HepG2 (cell line): ENCODE measurements around the gene KRTAP5-11. TPM values are rescaled to one million over a fixed set of nuclear protein-coding genes. Genes with fewer than 3 reads are reported as not detected.
A peak's percentile ranks its signal among the peaks of the same experiment; 100 is the strongest.
"Not testable (repeated sequence)": the region's sequence is repeated elsewhere in the genome, so short reads cannot be mapped to it uniquely, and the experiment has no call there.

Experiments used
- AKAP8 ChIP-seq: sonication (generic); formaldehyde crosslinking; IDR thresholded peaks from 2 replicates; pipeline ENCODE4 v1.5.1; 2020; ENCODE audit warnings: mild to moderate bottlenecking, missing genetic modification reagents
- CREB1 ChIP-seq, 2 experiments: fragments of 450-650 bp in 1 of 2; IDR thresholded peaks; 2 replicates each; pipeline ENCODE4 v1.6.1; 2016 to 2017; ENCODE audit warnings: control low read depth in 1 of 2, mild to moderate bottlenecking in 1 of 2, missing compliant biosample characterization in 1 of 2, missing genetic modification characterization in 1 of 2
- IRF2 ChIP-seq: IDR thresholded peaks from 2 replicates; pipeline ENCODE4 v1.6.1; 2018; ENCODE audit warnings: missing genetic modification reagents, missing compliant biosample characterization
- MIXL1 ChIP-seq: IDR thresholded peaks from 2 replicates; pipeline ENCODE4 v1.6.1; 2016
- PITX1 ChIP-seq: sonication (generic); formaldehyde crosslinking; IDR thresholded peaks from 2 replicates; pipeline ENCODE4 v1.5.1; 2020; ENCODE audit warnings: mild to moderate bottlenecking, missing genetic modification reagents
- SOX13 ChIP-seq, 3 experiments: fragments of 450-650 bp in 1 of 3; sonication (generic) in 1 of 3; formaldehyde crosslinking in 1 of 3; IDR thresholded peaks in 2 of 3; conservative IDR thresholded peaks in 1 of 3; 2 replicates each; pipeline versions ENCODE4 v1.5.0 to v1.6.1; 2016 to 2020; ENCODE audit warnings: antibody characterized with exemption in 1 of 3, mild to moderate bottlenecking in 1 of 3, missing compliant biosample characterization in 1 of 3, missing genetic modification reagents in 1 of 3, moderate library complexity in 1 of 3
- SOX6 ChIP-seq, 2 experiments: fragments of 450-650 bp in 1 of 2; sonication (generic) in 1 of 2; formaldehyde crosslinking in 1 of 2; IDR thresholded peaks; 2 replicates each; pipeline versions ENCODE4 v1.4.0 to v1.6.1; 2017 to 2020; ENCODE audit warnings: antibody characterized with exemption in 1 of 2, mild to moderate bottlenecking in 1 of 2, missing genetic modification reagents in 1 of 2
- TAF1 ChIP-seq: sonication (generic); formaldehyde crosslinking; IDR thresholded peaks from 2 replicates; pipeline ENCODE4 v1.4.0; 2020; ENCODE audit warnings: missing genetic modification reagents
- ZMYM4 ChIP-seq: sonication (generic); formaldehyde crosslinking; IDR thresholded peaks from 2 replicates; pipeline ENCODE4 v1.8.1; 2023; ENCODE audit warnings: mild to moderate bottlenecking, missing genetic modification reagents
- ZNF543 ChIP-seq: sonication (generic); formaldehyde crosslinking; IDR thresholded peaks from 2 replicates; pipeline ENCODE4 v1.4.0; 2020; ENCODE audit warnings: mild to moderate bottlenecking, missing genetic modification reagents
- polyA plus RNA-seq, 8 experiments: library from polyadenylated mRNA; depleted of rRNA in 3 of 8; stranded (reverse) in 7 of 8; unstranded in 1 of 8; fragments of >200 nt; fragmentation: Illumina TruSeq in 4 of 8; extraction: Trizol in 4 of 8; gene quantifications; 2 replicates each; pipeline versions ENCODE4 v1.2.1 to v1.2.3, GENCODE V29; 2011 to 2016; ENCODE audit warnings: low read depth in 4 of 8, missing spikeins in 1 of 8, mixed read lengths in 1 of 8; ENCODE audit not compliant: insufficient read depth in 1 of 8
- total RNA-seq, 5 experiments: library from RNA; depleted of rRNA; stranded (reverse); fragments of >200 nt; fragmentation: Illumina TruSeq; extraction: Trizol; gene quantifications; 2 replicates each; pipeline ENCODE4 v1.2.3, GENCODE V29; 2016; ENCODE audit warnings: low read depth in 1 of 5
- TF ChIP-seq, protein P1 (sequence below): sonication (generic); formaldehyde crosslinking; conservative IDR thresholded peaks from 2 replicates; pipeline ENCODE4 v1.4.0; 2020; ENCODE audit warnings: mild to moderate bottlenecking, missing genetic modification reagents, moderate library complexity
- TF ChIP-seq, protein P2 (sequence below): sonication (generic); formaldehyde crosslinking; IDR thresholded peaks from 2 replicates; pipeline ENCODE4 v1.4.0; 2020; ENCODE audit warnings: mild to moderate bottlenecking, low read depth, missing genetic modification reagents
- TF ChIP-seq, protein P3 (sequence below), 2 experiments: sonication (generic) in 1 of 2; formaldehyde crosslinking in 1 of 2; IDR thresholded peaks; 2 replicates each; pipeline versions ENCODE4 v1.4.0 to v1.6.1; 2016 to 2020; ENCODE audit warnings: borderline replicate concordance in 1 of 2, low read depth in 1 of 2, mild to moderate bottlenecking in 1 of 2, missing genetic modification reagents in 1 of 2
- TF ChIP-seq, protein P4 (sequence below): IDR thresholded peaks from 2 replicates; pipeline ENCODE4 v1.6.1; 2016; ENCODE audit warnings: mild to moderate bottlenecking

The KRTAP5-11 gene
- total and polyA plus RNA-seq, 2 of the 13 experiments (the other 11 are each of a cell fraction or from before 2014, with no cell fraction given), result not detected

DNA sequence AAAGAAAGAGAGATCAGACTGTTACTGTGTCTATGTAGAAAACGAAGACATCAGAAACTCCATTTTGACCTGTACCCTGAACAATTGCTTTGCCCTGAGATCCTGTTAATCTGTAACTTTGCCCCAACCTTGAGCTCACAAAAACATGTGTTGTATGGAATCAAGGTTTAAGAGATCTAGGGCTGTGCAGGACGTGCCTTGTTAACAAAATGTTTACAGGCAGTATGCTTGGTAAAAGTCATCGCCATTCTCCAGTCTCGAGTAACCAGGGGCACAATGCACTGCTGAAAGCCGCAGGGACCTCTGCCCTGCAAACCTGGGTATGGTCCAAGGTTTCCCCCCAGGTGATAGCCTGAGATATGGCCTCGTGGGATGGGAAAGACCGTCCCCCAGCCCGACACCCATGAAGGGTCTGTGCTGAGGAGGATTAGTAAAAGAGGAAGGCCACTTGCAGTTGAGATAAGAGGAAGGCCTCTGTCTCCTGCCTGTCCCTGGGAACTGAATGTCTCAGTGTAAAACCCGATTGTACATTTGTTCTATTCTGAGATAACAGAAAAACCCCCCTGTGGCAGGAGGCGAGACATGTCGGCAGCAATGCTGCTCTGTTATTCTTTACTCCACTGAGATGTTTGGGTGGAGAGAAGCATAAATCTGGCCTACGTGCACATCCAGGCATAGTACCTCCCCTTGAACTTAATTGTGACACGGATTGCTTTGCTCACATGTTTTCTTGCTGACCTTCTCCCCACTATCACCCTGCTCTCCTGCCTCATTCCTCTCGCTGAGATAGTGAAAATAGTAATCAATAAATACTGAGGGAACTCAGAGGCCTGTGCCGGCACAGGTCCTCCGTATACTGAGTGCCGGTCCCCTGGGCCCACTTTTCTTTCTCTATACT, 47.7 kb downstream of the KRTAP5-11 start (continued):
- TF ChIP-seq, protein P1, sequence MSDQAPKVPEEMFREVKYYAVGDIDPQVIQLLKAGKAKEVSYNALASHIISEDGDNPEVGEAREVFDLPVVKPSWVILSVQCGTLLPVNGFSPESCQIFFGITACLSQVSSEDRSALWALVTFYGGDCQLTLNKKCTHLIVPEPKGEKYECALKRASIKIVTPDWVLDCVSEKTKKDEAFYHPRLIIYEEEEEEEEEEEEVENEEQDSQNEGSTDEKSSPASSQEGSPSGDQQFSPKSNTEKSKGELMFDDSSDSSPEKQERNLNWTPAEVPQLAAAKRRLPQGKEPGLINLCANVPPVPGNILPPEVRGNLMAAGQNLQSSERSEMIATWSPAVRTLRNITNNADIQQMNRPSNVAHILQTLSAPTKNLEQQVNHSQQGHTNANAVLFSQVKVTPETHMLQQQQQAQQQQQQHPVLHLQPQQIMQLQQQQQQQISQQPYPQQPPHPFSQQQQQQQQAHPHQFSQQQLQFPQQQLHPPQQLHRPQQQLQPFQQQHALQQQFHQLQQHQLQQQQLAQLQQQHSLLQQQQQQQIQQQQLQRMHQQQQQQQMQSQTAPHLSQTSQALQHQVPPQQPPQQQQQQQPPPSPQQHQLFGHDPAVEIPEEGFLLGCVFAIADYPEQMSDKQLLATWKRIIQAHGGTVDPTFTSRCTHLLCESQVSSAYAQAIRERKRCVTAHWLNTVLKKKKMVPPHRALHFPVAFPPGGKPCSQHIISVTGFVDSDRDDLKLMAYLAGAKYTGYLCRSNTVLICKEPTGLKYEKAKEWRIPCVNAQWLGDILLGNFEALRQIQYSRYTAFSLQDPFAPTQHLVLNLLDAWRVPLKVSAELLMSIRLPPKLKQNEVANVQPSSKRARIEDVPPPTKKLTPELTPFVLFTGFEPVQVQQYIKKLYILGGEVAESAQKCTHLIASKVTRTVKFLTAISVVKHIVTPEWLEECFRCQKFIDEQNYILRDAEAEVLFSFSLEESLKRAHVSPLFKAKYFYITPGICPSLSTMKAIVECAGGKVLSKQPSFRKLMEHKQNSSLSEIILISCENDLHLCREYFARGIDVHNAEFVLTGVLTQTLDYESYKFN (CRISPR knock-in tag), result peak; percentile 81
- TF ChIP-seq MIXL1 (CRISPR knock-in tag) (peak; percentile 57), ZMYM4 (CRISPR knock-in tag) (peak; percentile 16; the same call in 1 of the 2 replicates), SOX6 (CRISPR knock-in tag; IDR thresholded peaks at IDR 0.05) (peak; percentile 66), ZNF543 (CRISPR knock-in tag) (0 out of 2 replicates have a peak, but pooled peaks have one; percentile 30), TAF1 (CRISPR knock-in tag) (peak; percentile 27; the same call in 1 of the 2 replicates), IRF2 (CRISPR knock-in tag) (peak; percentile 29; the same call in 1 of the 2 replicates), SOX13 (CRISPR knock-in tag; conservative IDR thresholded peaks at IDR 0.05 in 1 of 2, IDR thresholded peaks at IDR 0.05 in 1 of 2) (peak in 1 of 2 experiments; percentile 63; a peak in 2 of 4 replicates), PITX1 (peak; percentile 72), CREB1 (CRISPR knock-in tag; IDR thresholded peaks at IDR 0.05) (peak; percentile 39; the same call in 1 of the 2 replicates), AKAP8 (peak; percentile 20; the same call in 1 of the 2 replicates)
- TF ChIP-seq, protein P2, sequence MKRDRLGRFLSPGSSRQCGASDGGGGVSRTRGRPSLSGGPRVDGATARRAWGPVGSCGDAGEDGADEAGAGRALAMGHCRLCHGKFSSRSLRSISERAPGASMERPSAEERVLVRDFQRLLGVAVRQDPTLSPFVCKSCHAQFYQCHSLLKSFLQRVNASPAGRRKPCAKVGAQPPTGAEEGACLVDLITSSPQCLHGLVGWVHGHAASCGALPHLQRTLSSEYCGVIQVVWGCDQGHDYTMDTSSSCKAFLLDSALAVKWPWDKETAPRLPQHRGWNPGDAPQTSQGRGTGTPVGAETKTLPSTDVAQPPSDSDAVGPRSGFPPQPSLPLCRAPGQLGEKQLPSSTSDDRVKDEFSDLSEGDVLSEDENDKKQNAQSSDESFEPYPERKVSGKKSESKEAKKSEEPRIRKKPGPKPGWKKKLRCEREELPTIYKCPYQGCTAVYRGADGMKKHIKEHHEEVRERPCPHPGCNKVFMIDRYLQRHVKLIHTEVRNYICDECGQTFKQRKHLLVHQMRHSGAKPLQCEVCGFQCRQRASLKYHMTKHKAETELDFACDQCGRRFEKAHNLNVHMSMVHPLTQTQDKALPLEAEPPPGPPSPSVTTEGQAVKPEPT (CRISPR knock-in tag), result 0 out of 2 replicates have a peak, but pooled peaks have one; percentile 56
- not testable (repeated sequence) for TF ChIP-seq SOX6, SOX13, CREB1 (IDR thresholded peaks at IDR 0.05)
- TF ChIP-seq, protein P3, sequence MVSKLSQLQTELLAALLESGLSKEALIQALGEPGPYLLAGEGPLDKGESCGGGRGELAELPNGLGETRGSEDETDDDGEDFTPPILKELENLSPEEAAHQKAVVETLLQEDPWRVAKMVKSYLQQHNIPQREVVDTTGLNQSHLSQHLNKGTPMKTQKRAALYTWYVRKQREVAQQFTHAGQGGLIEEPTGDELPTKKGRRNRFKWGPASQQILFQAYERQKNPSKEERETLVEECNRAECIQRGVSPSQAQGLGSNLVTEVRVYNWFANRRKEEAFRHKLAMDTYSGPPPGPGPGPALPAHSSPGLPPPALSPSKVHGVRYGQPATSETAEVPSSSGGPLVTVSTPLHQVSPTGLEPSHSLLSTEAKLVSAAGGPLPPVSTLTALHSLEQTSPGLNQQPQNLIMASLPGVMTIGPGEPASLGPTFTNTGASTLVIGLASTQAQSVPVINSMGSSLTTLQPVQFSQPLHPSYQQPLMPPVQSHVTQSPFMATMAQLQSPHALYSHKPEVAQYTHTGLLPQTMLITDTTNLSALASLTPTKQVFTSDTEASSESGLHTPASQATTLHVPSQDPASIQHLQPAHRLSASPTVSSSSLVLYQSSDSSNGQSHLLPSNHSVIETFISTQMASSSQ (IDR thresholded peaks at IDR 0.05; ENCODE audit: low read depth), result peak; percentile 86
- TF ChIP-seq, protein P3 (CRISPR knock-in tag; IDR thresholded peaks at IDR 0.05; ENCODE audit: borderline replicate concordance), result peak; percentile 83; the same call in 1 of the 2 replicates
- TF ChIP-seq, protein P4, sequence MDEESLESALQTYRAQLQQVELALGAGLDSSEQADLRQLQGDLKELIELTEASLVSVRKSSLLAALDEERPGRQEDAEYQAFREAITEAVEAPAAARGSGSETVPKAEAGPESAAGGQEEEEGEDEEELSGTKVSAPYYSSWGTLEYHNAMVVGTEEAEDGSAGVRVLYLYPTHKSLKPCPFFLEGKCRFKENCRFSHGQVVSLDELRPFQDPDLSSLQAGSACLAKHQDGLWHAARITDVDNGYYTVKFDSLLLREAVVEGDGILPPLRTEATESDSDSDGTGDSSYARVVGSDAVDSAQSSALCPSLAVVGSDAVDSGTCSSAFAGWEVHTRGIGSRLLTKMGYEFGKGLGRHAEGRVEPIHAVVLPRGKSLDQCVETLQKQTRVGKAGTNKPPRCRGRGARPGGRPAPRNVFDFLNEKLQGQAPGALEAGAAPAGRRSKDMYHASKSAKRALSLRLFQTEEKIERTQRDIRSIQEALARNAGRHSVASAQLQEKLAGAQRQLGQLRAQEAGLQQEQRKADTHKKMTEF, result peak; percentile 61; the same call in 1 of the 2 replicates
